IMR-90 (cell line): ENCODE measurements around the gene WDR81. TPM values are rescaled to one million over a fixed set of nuclear protein-coding genes. Genes with fewer than 3 reads are reported as not detected.

Source experiments
- ATAC-seq: fragments of 200-7000 bp; cut with Tn5 transposase; 2 replicates; pipeline ENCODE4 v1.9.1; 2020; ENCODE audit warnings: low read depth, mild to moderate bottlenecking, moderate library complexity
- BruUV-seq: library from RNA; stranded (reverse); fragments of 400-500 nt; replicated peaks from 2 replicates; lab custom pipeline; 2021; lab: Mats Ljungman, UMichigan
- CTCF ChIA-PET: fragments of 300-600 bp; formaldehyde crosslinking; extraction: SDS; loops from one replicate; lab custom pipeline; 2021; ENCODE audit warnings: antibody characterized with exemption; lab: Yijun Ruan, JAX
- POLR2A ChIA-PET: fragments of 300-600 bp; sonication (Branson Sonifier 250); formaldehyde crosslinking; loops from one replicate; lab custom pipeline; 2022; ENCODE audit warnings: antibody characterized with exemption; ENCODE audit not compliant: unreplicated experiment; lab: Charles Lee
- DNase-seq: peaks from one replicate; pipeline ENCODE4 v3.0.0; 2013
- H2AFZ ChIP-seq: replicated peaks from 2 replicates; pipeline ENCODE3; 2013; ENCODE audit warnings: low read length, mild to moderate bottlenecking; ENCODE audit not compliant: poor library complexity
- H2AK5ac ChIP-seq: 2 replicates; pipeline ENCODE4 v1.6.1; 2013; ENCODE audit warnings: low read depth, low read length, inconsistent platforms
- H2AK9ac ChIP-seq: replicated peaks from 2 replicates; pipeline ENCODE3; 2013; ENCODE audit warnings: mild to moderate bottlenecking, low read depth, low read length, moderate library complexity; ENCODE audit not compliant: poor library complexity
- H2BK120ac ChIP-seq: 2 replicates; pipeline ENCODE4 v1.6.1; 2013; ENCODE audit warnings: low read depth, low read length, inconsistent platforms
- H2BK15ac ChIP-seq: 3 replicates; pipeline ENCODE4 v1.6.1; 2013; ENCODE audit warnings: low read depth, low read length, inconsistent platforms
- H2BK20ac ChIP-seq: 2 replicates; pipeline ENCODE4 v1.6.1; 2013; ENCODE audit warnings: low read depth, mild to moderate bottlenecking, inconsistent platforms, low read length, moderate library complexity
- H2BK5ac ChIP-seq: 2 replicates; pipeline ENCODE4 v1.6.1; 2013; ENCODE audit warnings: mild to moderate bottlenecking, low read depth, low read length, inconsistent platforms; ENCODE audit not compliant: poor library complexity, severe bottlenecking
- H3K14ac ChIP-seq: replicated peaks from 2 replicates; pipeline ENCODE4 v1.6.1; 2013; ENCODE audit warnings: low read depth, low read length, inconsistent platforms
- H3K18ac ChIP-seq: 2 replicates; pipeline ENCODE4 v1.6.1; 2013; ENCODE audit warnings: low read depth, low read length, control low read depth
- H3K23ac ChIP-seq: 2 replicates; pipeline ENCODE4 v1.6.1; 2013; ENCODE audit warnings: low read depth, low read length, inconsistent platforms
- H3K27ac ChIP-seq: 2 replicates; pipeline ENCODE4 v1.5.1; 2013; ENCODE audit warnings: mild to moderate bottlenecking, control low read depth, low read length; ENCODE audit not compliant: insufficient read depth
- H3K27me3 ChIP-seq: 2 replicates; pipeline ENCODE4 v1.6.1; 2013; ENCODE audit warnings: low read length; ENCODE audit not compliant: control insufficient read depth, insufficient read depth
- H3K36me3 ChIP-seq: 2 replicates; pipeline ENCODE4 v1.6.1; 2013; ENCODE audit warnings: low read length, mixed read lengths; ENCODE audit not compliant: control insufficient read depth, insufficient read depth
- H3K4ac ChIP-seq: 2 replicates; pipeline ENCODE4 v1.6.1; 2013; ENCODE audit warnings: low read depth, low read length, inconsistent platforms
- H3K4me1 ChIP-seq: 2 replicates; pipeline ENCODE4 v1.6.1; 2013; ENCODE audit warnings: low read length, mixed read lengths; ENCODE audit not compliant: control insufficient read depth, insufficient read depth
- H3K4me2 ChIP-seq: 2 replicates; pipeline ENCODE4 v1.6.1; 2013; ENCODE audit warnings: low read depth, mild to moderate bottlenecking, control low read depth, low read length, moderate library complexity
- H3K4me3 ChIP-seq: 2 replicates; pipeline ENCODE4 v1.5.1; 2013; ENCODE audit warnings: low read depth, mild to moderate bottlenecking, control low read depth, low read length, moderate library complexity; ENCODE audit not compliant: insufficient read depth
- H3K56ac ChIP-seq: 2 replicates; pipeline ENCODE4 v1.6.1; 2013; ENCODE audit warnings: low read length, inconsistent platforms; ENCODE audit not compliant: insufficient read depth; ENCODE audit errors: extremely low read depth
- H3K79me1 ChIP-seq, 2 experiments: 2 replicates each; pipeline ENCODE4 v1.6.1; 2013; ENCODE audit warnings: low read length in 2 of 2, inconsistent platforms in 1 of 2, low read depth in 1 of 2
- H3K9ac ChIP-seq: 2 replicates; pipeline ENCODE4 v1.6.1; 2013; ENCODE audit warnings: low read depth, low read length, control low read depth
- H3K9me1 ChIP-seq: 2 replicates; pipeline ENCODE4 v1.6.1; 2013; ENCODE audit warnings: low read length, inconsistent platforms; ENCODE audit not compliant: insufficient read depth
- H3K9me3 ChIP-seq: 2 replicates; pipeline ENCODE4 v1.6.1; 2013; ENCODE audit warnings: low read length; ENCODE audit not compliant: control insufficient read depth, insufficient read depth
- H4K20me1 ChIP-seq: 2 replicates; pipeline ENCODE4 v1.6.1; 2013; ENCODE audit warnings: low read length, inconsistent platforms; ENCODE audit not compliant: insufficient read depth
- H4K5ac ChIP-seq: 2 replicates; pipeline ENCODE4 v1.6.1; 2013; ENCODE audit warnings: mild to moderate bottlenecking, low read depth, low read length, control low read depth
- H4K8ac ChIP-seq, 2 experiments: 2 replicates each; pipeline ENCODE4 v1.6.1; 2013; ENCODE audit warnings: low read depth in 2 of 2, low read length in 2 of 2, control low read depth in 1 of 2, inconsistent platforms in 1 of 2
- H4K91ac ChIP-seq: 2 replicates; pipeline ENCODE4 v1.6.1; 2013; ENCODE audit warnings: low read depth, low read length, inconsistent platforms; ENCODE audit not compliant: insufficient read depth
- POLR2A ChIP-seq: IDR thresholded peaks from 2 replicates; pipeline ENCODE4 v1.6.1; 2012; ENCODE audit warnings: mild to moderate bottlenecking, low read depth, low read length
- RCOR1 ChIP-seq: IDR thresholded peaks from 2 replicates; pipeline ENCODE4 v1.6.1; 2012; ENCODE audit warnings: mild to moderate bottlenecking, low read length, improper control_type of control experiment; ENCODE audit not compliant: insufficient replicate concordance
- WGBS, 2 experiments: methylation state at CpG; one replicate each; pipeline versions ENCODE4 v1.1.5 to v1.1.7; 2013; ENCODE audit warnings: missing lambda C conversion rate in 2 of 2; ENCODE audit not compliant: insufficient read length in 1 of 2; ENCODE audit errors: extremely low coverage in 2 of 2; 5-methylcytosine and 5-hydroxymethylcytosine counted together
- dilution Hi-C: fragments of 300-500 bp; cut with HindIII; formaldehyde crosslinking; loops from one replicate; pipeline ENCODE4 v1.14.3; 2018; ENCODE audit warnings: low sequenced_read_pairs; ENCODE audit not compliant: unreplicated experiment
- in situ Hi-C: fragments of 300-500 bp; cut with MboI; formaldehyde crosslinking; loops from 3 replicates; pipeline ENCODE4 v1.14.3; 2019; ENCODE audit warnings: low sequenced_read_pairs, inconsistent platforms, mixed read lengths
- intact Hi-C: fragments of 100-400 bp; cut with micrococcal nuclease; formaldehyde crosslinking; loops from 2 replicates; pipeline ENCODE4 v1.10.0; 2022
- polyA plus RNA-seq, 3 experiments: library from polyadenylated mRNA; depleted of rRNA; stranded (reverse); fragments of >200 nt; gene quantifications; 2 replicates each; pipeline ENCODE4 v1.2.3, GENCODE V29; 2012; ENCODE audit warnings: low replicate concordance in 1 of 3
- total RNA-seq: library from RNA; depleted of rRNA; stranded (reverse); fragments of >200 nt; gene quantifications from 2 replicates; pipeline ENCODE4 v1.2.3, GENCODE V29; 2012

The WDR81 gene
- total and polyA plus RNA-seq, 2 of the 4 experiments (the other 2 are of a cell fraction): 3.0 to 8.4 TPM

DNA sequence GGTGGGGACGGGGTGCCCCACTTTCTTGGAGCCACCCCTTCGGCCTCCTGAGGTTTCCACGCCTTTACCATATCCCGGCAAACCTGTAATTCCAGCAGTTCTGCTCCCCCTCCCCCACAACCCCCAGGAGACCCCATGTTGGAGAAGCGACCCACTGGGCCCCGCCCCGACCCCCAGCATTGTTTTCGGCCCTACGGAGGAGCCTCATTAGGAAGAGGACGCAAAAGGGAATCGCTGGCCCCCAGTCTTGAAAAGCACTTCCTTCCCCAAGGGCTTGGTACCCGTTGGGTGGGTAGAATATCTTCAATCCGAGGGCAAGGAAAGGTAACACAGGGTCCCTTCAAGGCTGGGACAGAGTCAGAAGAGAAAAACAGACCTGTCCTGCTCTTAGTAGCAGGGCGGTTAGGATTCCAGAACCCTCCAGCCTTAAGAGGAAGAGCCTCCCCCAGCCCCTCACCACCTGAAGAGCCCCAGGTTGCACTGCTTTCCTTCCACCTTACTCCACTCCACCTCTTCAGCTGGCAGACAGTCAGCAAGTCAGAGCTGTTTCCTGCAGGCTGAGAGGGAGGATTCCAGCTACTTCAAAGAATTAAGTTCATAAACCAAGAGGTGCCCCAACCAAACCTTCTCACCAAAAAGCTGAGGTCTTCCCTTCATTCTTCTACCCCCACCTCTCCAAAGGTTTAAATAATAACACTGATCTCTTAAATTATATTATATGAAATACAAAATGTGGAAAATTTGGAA lies 13.5 kb upstream of the WDR81 start:
- no TSS peak for BruUV-seq
- ChIA-PET CTCF (interaction anchor here (0.5 kb wide), 1 partner anchor 20 kb away, joined by 4 read pairs; no protein-coding TSS in a partner anchor), POLR2A (no interaction called here)
- ATAC-seq: no peak
- Histone ChIP-seq H3K9ac (peak overlapping the region; percentile 46), H3K18ac (no peak overlapping the region), H4K5ac (no peak overlapping the region), H2BK5ac (peak overlapping the region; percentile 25), H3K4me1 (peaks cover 27% of the 10 kb centered on the region), H3K27ac (peak overlapping the region; percentile 28), H2AK5ac (peak overlapping the region; percentile 59), H2AFZ (peak overlapping the region; percentile 89), H3K14ac (no peak overlapping the region), H3K4me2 (peak overlapping the region; percentile 63), H3K4ac (peak overlapping the region; percentile 73), H2BK15ac (no peak overlapping the region), H2BK20ac (no peak overlapping the region), H4K20me1 (peaks cover 63% of the 10 kb centered on the region), H4K91ac (no peak overlapping the region), H2BK120ac (no peak overlapping the region), H2AK9ac (peak overlapping the region; percentile 18), H3K23ac (peak overlapping the region; percentile 12; the same call in 1 of the 2 replicates), H3K4me3 (peak overlapping the region; percentile 69), H3K9me1 (peaks cover 12% of the 10 kb centered on the region), H3K79me1 (peaks cover 0 to 52% of the 10 kb centered on the region in 2 experiments; a peak in 2 of 4 replicates), H3K9me3 (no peaks in the 10 kb centered on the region), H3K56ac (no peak overlapping the region), H3K36me3 (peaks cover 43% of the 10 kb centered on the region), H4K8ac (no peak overlapping the region), H3K27me3 (no peaks in the 10 kb centered on the region)
- WGBS, 2 experiments: 100% methylated on average over 1 of the region's 14 CpGs; no CpG with 5 or more reads in 1 of the 2 experiments
- in situ Hi-C loops: loop anchor here (25.0 kb wide), 1 partner anchor 326 kb away; the partner anchor contains the start of genes DPH1, OVCA2 and RTN4RL1
- no peak for TF ChIP-seq RCOR1
- TF ChIP-seq POLR2A: peak; percentile 50
- dilution Hi-C loops: no loop called here
- intact Hi-C loops: loop anchor here (2.0 kb wide), 1 partner anchor 42 kb away; no protein-coding TSS in a partner anchor
- no peak for DNase-seq
